Sigmoid colon (tissue), 4 donors: Measurements from ENCODE around the gene HFM1.

Source experiments
- CTCF ChIP-seq, 4 experiments: fragments of 450-650 bp in 3 of 4; fragments of 200-600 bp in 1 of 4; IDR thresholded peaks; one replicate each; pipeline ENCODE4 v1.5.1; 2016 to 2019; ENCODE audit warnings: antibody characterized with exemption in 4 of 4, mild to moderate bottlenecking in 3 of 4, moderate library complexity in 2 of 4
- POLR2A ChIP-seq, 2 donors: fragments of 450-650 bp; IDR thresholded peaks; one replicate each; pipeline ENCODE4 v1.6.1; 2016; ENCODE audit warnings: antibody characterized with exemption in 2 of 2, mild to moderate bottlenecking in 2 of 2, moderate library complexity in 2 of 2
- POLR2AphosphoS5 ChIP-seq, 4 donors: sonication (generic); formaldehyde crosslinking; IDR thresholded peaks; one replicate each; pipeline ENCODE4 v1.6.1; 2017; ENCODE audit warnings: antibody characterized with exemption in 4 of 4

GRCh38 chr1:91345395-91346005 lies 59.1 kb downstream of the HFM1 start:
- TF ChIP-seq CTCF (IDR thresholded peaks at IDR 0.05) (no peak), POLR2A (IDR thresholded peaks at IDR 0.05) (no peak), POLR2AphosphoS5 (IDR thresholded peaks at IDR 0.05) (no peak)
